ENCODE data around the gene BCKDHA. TPM values are rescaled to one million over a fixed set of nuclear protein-coding genes. Genes with fewer than 3 reads are reported as not detected.

Gene BCKDHA
- total RNA-seq = 50.4 TPM
- long read RNA-seq, transcript BCKDHA-201 (9 exons, 2,103 nt) = major isoform, 334 of 365 reads
- long read RNA-seq, partial matches to known transcripts = 1 of 365 reads
- long read RNA-seq, other reads (novel, unspliced or antisense) = 30 of 365 reads

DNA sequence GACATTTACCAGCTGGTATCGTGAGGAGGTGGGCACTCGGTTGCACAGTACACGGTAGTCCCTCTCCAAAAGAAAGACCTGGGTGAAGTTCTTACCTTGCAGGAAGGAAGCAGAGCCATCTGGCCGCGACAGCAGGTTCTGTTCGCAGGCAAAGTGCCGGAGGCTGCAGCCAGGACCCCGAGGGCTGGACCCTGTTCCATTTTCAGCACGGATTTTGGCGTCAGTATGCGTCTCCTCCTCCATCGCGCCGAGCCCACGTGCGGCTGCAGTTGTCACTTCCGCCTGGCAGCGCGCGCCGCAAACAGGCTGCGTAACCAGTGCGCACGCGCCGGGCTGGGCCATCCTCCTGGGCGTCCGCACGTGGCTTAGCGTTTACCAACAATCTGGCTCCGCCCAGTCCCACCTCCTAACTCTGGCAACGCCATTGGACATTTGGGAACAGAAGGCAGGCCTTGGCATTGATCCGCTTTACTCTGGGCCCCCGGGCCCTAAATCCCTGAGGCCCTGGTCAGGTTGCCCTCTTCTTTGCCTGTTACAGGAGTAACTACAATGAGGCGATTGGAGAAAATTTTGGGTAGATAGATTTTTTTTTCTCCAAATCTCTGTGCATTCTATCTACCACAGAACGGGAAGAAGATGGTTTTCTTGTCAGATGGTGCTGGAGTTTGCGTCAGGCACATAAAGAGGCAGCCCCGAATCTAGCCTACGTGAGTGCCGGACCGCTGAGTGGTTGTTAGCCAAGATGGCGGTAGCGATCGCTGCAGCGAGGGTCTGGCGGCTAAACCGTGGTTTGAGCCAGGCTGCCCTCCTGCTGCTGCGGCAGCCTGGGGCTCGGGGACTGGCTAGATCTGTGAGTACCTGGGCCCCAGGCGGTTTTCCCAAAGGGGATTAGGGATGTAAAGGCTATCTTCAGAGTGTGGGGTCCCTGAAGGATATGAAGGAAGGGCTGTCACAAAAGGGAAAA lies at the start of gene BCKDHA, which contains the start of gene EXOSC5:
BCKDHA (plus strand) TSS at position 733 of the 964 bp plus-strand sequence; CDS start at position 743, 10 bp downstream.
EXOSC5 (minus strand) TSS at position 274 of the 964 bp plus-strand sequence; CDS start at position 243, 31 bp downstream.
- intact Hi-C loops (cut with DNase I) = no loop called here
- DNase-seq (peak; percentile 99), ATAC-seq (ENCODE audit: poor library complexity) (peak; percentile 98)

DNA sequence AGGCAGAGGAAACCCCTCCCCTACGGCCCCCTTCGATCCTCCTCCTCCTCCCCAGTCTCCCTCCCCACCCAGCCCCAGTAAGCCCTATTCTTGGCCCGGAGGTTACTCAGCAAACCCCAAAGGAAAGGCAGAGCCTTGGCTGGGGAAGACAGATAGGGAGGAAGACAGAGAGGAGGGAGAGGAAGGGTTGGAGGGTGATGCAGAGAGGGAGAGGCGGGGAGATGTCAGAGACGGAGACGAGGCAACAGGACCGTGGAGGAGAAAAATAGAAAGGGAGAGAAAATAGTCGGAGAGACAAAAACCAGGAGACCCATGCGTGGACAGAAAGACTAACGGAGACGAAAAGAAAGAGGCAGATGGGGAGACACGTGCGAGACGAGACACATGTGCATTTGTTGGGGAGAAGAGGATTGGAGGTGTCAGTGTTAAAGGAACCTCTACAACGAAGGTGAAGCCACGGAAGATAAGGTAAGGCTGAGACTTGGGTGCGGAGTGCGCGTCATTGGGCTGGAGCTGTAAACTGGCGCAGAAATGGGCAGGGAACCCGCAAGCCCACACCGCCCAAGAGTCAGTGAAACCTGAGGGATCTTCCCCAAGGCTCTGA lies 46.8 kb upstream of the BCKDHA start:
- no peak for ATAC-seq (ENCODE audit: poor library complexity)

DNA sequence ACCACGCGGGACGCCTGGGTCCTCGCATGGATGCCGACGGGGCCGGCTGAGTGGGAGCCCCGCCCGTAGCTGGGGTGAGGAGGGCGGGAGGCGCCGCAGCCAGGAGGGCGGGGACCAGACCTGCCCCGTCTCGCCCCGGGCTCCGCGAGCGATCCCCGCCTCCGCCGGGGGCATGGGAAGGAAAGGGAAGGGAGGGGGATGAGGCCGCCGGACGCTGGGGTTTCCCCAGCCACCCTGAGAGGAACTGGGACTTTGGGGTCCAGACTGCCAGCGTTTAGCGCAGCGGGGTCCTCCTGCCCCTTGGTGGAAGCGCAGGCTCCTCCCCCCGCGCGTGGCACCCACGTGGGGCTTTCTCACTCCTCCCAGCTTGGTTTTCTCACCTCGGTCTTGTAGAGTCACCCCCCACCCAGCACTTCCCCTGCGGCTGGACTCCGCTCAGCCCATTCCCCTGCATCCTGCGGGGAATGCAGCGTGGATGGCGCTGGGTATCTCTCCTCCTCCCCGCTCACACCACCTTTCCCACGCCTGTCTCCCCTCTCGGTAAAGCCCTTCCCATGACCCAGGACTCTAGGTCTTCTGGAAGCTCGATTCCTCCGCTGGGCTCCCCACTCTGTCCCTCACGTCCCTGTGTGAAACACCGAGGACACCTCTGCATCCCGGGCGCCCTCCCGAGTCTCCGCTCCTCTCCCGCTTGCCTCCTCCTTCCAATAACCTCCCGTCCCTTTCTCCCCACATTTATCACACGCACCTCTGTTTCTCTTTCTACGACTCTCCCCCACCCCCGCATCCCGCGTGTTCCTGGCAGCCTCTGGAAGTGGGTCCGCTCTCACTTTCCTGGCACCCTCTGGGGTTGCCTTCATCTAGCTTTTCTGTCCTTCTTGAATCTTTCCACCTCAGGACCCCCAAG lies 46.0 kb upstream of the BCKDHA start:
- intact Hi-C loops (cut with DNase I) = loop anchor here (5.0 kb wide), 1 partner anchor 39 kb away; the partner anchor contains the start of gene CCDC97
- ATAC-seq (ENCODE audit: poor library complexity) (peak; percentile 64), DNase-seq (peak; percentile 84)

More for the DNA sequence above, 46.8 kb upstream of the BCKDHA start:
- DNase-seq = no peak
- intact Hi-C loops (cut with DNase I) = loop anchor here (5.0 kb wide), 1 partner anchor 39 kb away; the partner anchor contains the start of gene CCDC97

DNA sequence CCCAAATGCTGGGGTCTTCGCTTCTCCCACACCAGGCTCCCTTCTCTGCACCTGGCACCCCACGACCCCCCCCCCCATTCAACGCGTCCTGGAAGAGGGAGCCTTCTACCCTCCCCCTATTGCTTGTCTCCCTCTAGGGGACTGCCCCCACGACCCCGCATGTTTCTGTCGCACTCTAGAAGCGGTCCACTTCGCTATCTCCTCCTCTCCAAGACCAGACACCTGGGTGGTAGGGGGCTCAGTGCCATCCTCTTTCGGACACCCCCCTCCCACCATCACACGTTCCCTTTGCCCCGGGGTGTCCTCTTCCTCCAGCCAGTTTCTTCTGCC lies 45.4 kb upstream of the BCKDHA start:
- intact Hi-C loops (cut with DNase I) = loop anchor here (5.0 kb wide), 1 partner anchor 40 kb away; the partner anchor contains the start of gene CCDC97
- ATAC-seq (ENCODE audit: poor library complexity) (no peak), DNase-seq (no peak)

DNA sequence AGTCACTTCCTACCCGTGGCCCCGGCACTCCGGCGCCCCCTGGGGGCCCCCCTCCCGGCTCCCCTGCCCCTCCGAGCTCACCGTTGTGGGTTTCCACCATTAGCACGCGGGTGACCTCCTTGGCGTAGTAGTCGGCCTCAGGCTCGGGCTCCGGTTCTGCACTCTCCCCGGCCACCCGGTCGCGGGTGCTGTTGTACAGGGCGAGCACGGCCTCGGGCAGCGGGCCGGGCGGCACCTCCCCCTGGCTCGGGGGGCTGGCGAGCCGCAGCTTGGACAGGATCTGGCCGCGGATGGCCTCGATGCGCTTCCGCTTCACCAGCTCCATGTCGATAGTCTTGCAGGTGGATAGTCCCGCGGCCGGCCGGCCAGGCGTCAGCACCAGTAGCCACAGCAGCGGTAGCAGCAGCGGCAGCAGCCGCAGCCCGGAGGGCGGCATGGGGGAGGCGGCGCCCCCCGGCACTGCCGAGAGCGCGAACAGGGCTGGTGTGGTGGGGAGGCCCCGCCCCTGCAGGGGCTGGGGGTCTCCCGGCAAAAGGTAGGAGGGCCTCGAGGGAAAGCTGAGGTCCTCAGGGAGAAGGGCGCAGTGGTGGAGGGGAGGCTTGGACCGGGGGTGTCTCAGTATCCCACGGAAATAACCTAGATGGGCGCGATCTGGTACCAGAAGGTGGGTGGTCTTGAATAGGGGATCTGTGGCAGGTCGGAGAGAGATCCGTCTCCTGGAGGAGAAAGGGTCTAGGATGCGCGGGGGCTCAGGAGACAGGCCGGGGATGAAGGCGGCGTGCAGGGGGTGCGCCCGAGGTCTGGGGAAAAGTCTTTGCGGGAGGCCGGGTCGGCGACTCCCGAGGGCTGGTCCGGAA lies 44.8 kb upstream of the BCKDHA start:
- intact Hi-C loops (cut with DNase I) = loop anchor here (5.0 kb wide), 1 partner anchor 41 kb away; the partner anchor contains the start of gene CCDC97
- peak; percentile 37 for ATAC-seq (ENCODE audit: poor library complexity)

DNA sequence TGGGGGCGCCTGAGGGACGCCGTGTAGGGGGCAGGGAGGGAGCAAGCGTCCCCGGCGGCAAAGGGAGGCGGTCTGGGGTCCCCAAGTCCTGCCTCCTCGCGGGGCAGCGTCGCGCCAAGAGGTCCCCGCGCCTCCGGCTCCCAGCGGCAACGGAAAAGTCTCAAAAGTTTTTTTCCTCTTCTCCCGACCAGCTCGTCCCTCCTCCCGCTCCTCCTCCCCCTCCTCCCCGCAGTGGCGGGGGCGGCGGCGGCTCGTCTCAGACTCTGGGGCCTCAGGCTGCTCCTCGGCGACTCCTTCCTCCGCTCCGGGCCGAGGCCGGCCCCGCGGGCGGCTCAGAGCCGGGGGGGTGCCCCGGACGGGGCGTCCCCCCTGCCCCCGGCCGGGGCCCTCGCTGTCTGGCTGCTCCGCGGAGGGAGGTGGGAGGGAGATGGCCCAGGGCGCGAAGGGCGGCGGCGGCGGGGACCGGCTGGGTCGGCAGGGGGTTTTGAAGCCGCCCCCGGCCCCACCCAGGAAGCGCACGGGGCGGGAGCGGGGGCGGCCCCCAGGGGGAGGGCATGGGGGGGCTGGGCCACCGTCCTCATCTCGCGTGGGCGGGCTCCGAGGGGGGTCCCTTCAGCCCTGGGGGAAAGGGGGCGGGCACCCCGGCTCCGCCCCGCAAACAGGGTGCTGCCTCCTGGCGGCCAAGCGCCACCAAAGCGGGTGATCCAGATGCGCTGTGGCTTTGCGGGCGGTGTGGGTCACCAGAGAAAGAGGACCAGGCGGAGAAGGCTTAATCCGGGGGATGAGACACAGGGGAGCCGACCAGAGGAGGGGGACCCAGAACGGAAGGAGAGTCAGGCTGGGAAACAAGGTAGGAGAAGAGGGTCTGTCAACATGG lies 43.9 kb upstream of the BCKDHA start, which contains the start of gene TGFB1:
TGFB1 (minus strand) TSS at position 457 of the 877 bp plus-strand sequence. CDS start 878 bp downstream, outside the sequence.
- intact Hi-C loops (cut with DNase I) = loop anchor here (5.0 kb wide), 1 partner anchor 41 kb away; the partner anchor contains the start of gene CCDC97
- peak; percentile 94 for DNase-seq
- peak; percentile 77 for ATAC-seq (ENCODE audit: poor library complexity)

More for the DNA sequence above, 44.8 kb upstream of the BCKDHA start:
- DNase-seq = peak; percentile 85

DNA sequence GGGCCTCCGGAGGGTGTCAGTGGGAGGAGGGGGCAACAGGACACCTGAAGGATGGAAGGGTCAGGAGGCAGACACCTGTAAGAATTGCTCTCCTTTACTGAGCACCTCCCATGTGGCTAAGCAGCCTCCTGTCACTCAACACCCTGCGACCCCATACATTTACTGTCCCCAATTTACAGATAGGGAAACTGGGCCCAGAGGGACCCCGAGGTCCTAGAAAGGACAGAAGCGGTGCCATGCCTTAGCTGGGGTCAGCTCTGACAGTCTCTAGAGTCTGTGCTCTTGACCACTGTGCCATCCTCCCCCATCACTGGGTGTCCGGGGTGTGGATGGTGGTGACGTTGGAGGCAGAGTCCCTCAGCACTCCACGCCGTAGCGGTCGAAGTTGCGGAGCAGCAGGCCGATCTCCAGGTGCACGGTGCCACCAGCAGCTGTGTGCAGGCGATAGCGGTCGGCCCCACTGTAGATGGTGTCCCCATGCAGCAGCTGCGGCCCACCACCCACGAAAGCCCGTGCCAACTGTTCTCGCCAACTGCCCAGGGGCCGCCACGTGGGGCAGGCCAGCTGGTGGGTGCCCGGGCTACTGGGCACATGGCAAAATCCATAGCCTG lies 43.2 kb upstream of the BCKDHA start:
- DNase-seq = peak; percentile 55
- no peak for ATAC-seq (ENCODE audit: poor library complexity)
- intact Hi-C loops (cut with DNase I) = loop anchor here (5.0 kb wide), 1 partner anchor 42 kb away; the partner anchor contains the start of gene CCDC97

DNA sequence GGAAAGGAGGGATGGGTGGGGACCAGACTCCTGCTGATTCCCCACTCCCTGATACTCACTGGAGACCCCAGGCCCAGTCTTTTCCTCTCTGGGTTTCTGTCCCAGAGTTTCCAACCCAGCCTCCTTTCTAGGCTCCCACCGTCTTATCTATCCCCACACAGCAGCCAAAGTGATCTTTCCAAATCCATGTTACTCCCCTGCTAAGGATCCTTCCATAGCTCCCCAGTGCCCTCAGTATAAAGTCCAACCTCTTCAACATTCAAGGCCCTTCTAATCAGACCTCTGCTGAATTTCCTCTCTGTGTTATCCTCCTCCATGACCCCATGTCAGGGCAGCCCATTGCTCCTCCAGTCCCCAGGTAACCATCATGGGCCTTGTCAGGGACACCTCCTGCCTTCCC lies 42.6 kb upstream of the BCKDHA start:
- intact Hi-C loops (cut with DNase I) = loop anchor here (5.0 kb wide), 1 partner anchor 33 kb away; no protein-coding TSS in a partner anchor
- ATAC-seq (ENCODE audit: poor library complexity) (no peak), DNase-seq (no peak)

DNA sequence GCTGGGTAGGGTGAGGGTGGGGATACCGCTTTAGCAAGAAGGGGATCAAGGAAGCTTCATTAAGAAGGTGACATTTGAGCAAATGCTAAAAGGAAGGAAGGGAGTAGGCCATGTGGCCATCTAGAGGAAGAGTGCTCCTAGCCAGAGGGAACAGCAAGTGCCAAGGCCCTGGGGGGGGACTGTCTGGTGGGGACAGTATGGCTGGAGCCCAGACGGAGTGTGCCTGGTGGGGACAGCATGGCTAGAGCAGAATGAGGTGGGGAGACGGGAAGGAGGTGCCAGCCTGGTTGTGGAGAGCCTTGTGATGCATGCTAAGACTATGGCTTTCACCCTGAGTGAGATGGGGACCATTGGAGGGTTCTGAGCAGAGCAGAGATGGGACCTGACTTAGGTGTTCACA lies 41.8 kb upstream of the BCKDHA start:
- ATAC-seq (ENCODE audit: poor library complexity) = no peak
- DNase-seq = no peak
- intact Hi-C loops (cut with DNase I) = loop anchor here (5.0 kb wide), 1 partner anchor 34 kb away; no protein-coding TSS in a partner anchor

DNA sequence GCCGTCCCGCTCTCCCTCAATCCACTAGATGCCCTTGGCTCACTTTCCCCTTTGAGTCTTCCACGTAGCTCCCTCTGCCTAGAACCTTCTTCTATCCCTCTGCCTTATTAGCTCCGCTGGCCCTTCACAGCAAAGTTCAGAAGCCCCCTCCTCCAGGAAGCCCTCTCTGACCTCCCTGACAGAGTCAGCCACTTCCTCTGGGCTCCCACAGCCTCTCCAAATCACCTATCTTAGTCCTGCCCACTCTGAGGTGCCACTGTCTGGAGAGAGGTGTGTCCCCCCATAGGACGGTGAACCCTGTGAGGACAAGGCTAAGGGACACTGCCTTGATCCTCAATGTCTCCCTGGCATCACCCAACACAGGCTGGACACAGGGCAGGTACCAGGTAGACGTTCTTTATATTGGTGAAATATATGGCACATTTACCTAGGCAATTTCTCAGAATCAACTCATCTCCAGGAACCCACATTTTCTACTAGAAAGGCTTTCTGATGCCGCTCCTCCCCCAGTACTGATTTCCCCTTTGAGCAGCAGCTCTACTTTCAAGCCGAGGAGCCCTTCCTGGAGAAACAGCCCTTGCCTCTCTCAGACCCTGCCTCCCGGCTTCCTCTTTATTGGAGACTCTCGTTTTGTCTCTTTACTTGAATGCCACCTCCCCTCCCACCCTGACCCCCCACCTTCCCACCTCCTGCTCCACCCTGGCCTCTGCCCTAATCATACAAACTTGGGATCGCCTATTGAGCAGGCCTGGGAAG lies 40.5 kb upstream of the BCKDHA start:
- DNase-seq = no peak
- intact Hi-C loops (cut with DNase I) = loop anchor here (5.0 kb wide), 1 partner anchor 35 kb away; no protein-coding TSS in a partner anchor

DNA sequence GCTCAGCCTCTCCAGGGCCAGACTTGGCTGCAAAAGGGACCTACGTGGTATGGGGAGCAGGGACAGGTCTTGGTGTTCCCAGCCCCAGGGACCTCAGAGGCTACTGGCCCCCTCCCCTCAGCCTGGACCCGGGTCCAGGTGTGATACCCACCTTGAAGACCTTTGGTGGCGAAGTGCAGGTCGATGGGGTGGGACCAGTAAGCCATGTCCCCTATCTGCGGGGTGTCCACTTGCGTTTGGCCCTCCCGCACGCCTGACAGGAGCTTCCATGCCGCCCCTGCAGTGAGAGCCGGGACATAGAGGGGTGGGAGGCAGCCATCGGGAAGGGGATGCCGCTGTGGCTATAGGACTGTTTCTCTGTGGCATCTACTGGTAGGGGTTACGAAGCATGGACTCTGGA lies 39.9 kb upstream of the BCKDHA start:
- ATAC-seq (ENCODE audit: poor library complexity) = no peak
- intact Hi-C loops (cut with DNase I) = loop anchor here (5.0 kb wide), 1 partner anchor 35 kb away; no protein-coding TSS in a partner anchor
- no peak for DNase-seq

More for the DNA sequence above, 40.5 kb upstream of the BCKDHA start:
- no peak for ATAC-seq (ENCODE audit: poor library complexity)

DNA sequence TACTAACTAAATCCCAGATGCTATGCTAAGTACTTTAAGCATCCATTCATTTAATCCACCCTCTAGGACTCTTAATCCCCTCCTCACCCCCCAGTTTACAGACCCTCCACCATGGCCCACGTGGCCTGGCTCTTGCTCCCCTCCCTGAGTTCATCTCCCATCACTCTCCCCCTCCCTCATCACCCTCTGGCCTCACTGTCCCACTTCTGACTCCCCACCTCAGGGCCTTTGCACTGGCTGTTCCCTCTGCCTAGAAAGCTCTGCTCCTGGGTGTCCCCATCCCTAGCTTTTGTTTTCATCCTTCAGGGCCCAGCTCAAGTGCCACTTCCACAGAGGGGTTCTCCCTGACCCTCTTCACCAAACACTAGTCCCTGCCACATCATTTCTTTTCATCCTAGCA lies 37.9 kb upstream of the BCKDHA start:
- intact Hi-C loops (cut with DNase I) = loop anchor here (5.0 kb wide), 1 partner anchor 37 kb away; no protein-coding TSS in a partner anchor
- ATAC-seq (ENCODE audit: poor library complexity) = no peak
- DNase-seq = no peak

DNA sequence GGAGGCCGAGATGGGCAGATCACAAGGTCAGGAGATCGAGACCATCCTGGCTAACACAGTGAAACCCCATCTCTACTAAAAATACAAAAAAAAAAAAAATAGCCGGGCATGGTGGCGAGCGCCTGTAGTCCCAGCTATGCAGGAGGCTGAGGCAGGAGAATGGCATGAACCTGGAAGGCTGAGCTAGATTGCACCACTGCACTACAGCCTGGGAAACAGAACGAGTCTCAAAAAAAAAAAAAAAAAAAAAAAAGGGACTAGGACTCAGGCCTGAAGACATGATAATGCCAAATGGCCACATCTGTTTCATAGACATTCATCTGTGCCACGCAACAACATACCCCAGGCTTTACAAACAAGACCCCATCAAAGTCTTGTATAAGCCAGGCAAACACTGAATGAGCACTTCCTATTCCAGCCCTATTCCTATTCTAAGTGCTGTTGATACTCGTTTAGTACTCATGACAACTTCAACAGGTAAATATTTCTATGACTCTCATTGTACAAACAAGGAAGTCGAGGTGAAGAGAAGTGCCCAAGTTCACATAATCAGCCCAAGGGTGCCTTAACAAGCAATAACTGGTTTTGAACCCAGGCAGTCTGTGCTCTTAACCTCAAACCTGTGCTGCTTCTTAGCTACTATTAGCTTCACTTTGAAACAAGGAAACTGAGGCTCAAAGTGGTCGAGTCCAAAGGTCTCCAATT lies 35.3 kb upstream of the BCKDHA start:
- intact Hi-C loops (cut with DNase I) = no loop called here
- ATAC-seq (ENCODE audit: poor library complexity) (no peak), DNase-seq (no peak)

DNA sequence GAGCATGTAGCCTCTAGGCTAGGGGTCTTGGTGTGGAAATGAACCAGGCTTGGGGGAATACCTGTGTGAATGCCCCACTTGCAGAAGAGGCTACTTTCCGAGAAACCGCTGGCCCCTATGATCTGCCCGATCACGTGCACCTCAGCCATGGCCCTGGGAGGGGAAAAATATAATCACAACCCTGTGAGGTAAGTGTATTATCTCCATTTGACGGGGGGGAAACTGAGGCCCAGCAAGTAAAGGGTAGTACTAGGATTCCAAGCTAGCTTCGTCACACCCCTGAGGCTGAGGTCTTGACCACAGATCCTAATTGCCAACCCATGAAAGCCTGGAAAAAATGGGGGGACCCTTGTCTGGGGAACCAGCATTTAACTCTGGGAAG lies 34.3 kb upstream of the BCKDHA start:
- DNase-seq (no peak), ATAC-seq (ENCODE audit: poor library complexity) (no peak)
- intact Hi-C loops (cut with DNase I) = no loop called here
